WTC11 (cell line): ENCODE measurements around the gene PTPRG. TPM values are rescaled to one million over a fixed set of nuclear protein-coding genes. Genes with fewer than 3 reads are reported as not detected.

Experiments
- ATAC-seq: fragments of 200-7000 bp; cut with Tn5 transposase; 2 replicates; pipeline ENCODE4 v1.10.0; 2021; ENCODE audit warnings: mild to moderate bottlenecking, moderate library complexity
- CTCF ChIA-PET: fragments of 300-600 bp; sonication (Branson Sonifier 250); formaldehyde crosslinking; loops from one replicate; lab custom pipeline; 2021; ENCODE audit warnings: antibody characterized with exemption; lab: Charles Lee
- POLR2A ChIA-PET: fragments of 350-600 bp; sonication (Branson Sonifier 250); formaldehyde crosslinking; loops from one replicate; lab custom pipeline; 2021; ENCODE audit warnings: antibody characterized with exemption; lab: Charles Lee
- DNase-seq: peaks from one replicate; pipeline ENCODE4 v3.0.0; 2021; ENCODE audit warnings: low spot score
- H3K27ac Mint-ChIP-seq: 2 replicates; pipeline ENCODE4 v1.8.0; 2021; ENCODE audit warnings: mixed read lengths
- H3K27me3 Mint-ChIP-seq: 2 replicates; pipeline ENCODE4 v1.8.0; 2021; ENCODE audit warnings: low read depth, mild to moderate bottlenecking, moderate library complexity, mixed read lengths
- H3K36me3 Mint-ChIP-seq: 2 replicates; pipeline ENCODE4 v1.8.0; 2021; ENCODE audit warnings: mixed read lengths
- H3K4me1 Mint-ChIP-seq: 2 replicates; pipeline ENCODE4 v1.8.0; 2022; ENCODE audit warnings: mixed read lengths
- H3K4me3 Mint-ChIP-seq: 2 replicates; pipeline ENCODE4 v1.8.0; 2021; ENCODE audit warnings: mild to moderate bottlenecking, moderate library complexity, mixed read lengths
- H3K9me3 Mint-ChIP-seq: 2 replicates; pipeline ENCODE4 v1.8.0; 2021; ENCODE audit warnings: mixed read lengths
- ARID4B ChIP-seq: sonication (generic); formaldehyde crosslinking; IDR thresholded peaks from 2 replicates; pipeline ENCODE4 v1.8.0; 2023; ENCODE audit warnings: missing genetic modification reagents, mild to moderate bottlenecking, borderline replicate concordance
- CDX4 ChIP-seq: fragments of 250-450 bp; sonication (Bioruptor Pico); IDR thresholded peaks from 2 replicates; pipeline ENCODE4 v1.9.0; 2021; ENCODE audit warnings: moderate library complexity, mild to moderate bottlenecking, inconsistent platforms, borderline replicate concordance
- FOXP1 ChIP-seq: sonication (generic); formaldehyde crosslinking; IDR thresholded peaks from 2 replicates; pipeline ENCODE4 v1.8.0; 2022; ENCODE audit warnings: missing genetic modification reagents, mild to moderate bottlenecking, moderate library complexity, borderline replicate concordance
- GRHL2 ChIP-seq: fragments of 250-450 bp; sonication (Bioruptor Pico); IDR thresholded peaks from 2 replicates; pipeline ENCODE4 v1.8.0; 2022; ENCODE audit warnings: mild to moderate bottlenecking, moderate library complexity; ENCODE audit not compliant: insufficient replicate concordance, severe bottlenecking
- JAZF1 ChIP-seq: fragments of 250-450 bp; sonication (Bioruptor Pico); IDR thresholded peaks from 2 replicates; pipeline ENCODE4 v1.9.0; 2021; ENCODE audit warnings: moderate library complexity, mild to moderate bottlenecking, inconsistent platforms
- JUN ChIP-seq: sonication (generic); formaldehyde crosslinking; IDR thresholded peaks from 2 replicates; pipeline ENCODE4 v1.8.0; 2023; ENCODE audit warnings: mild to moderate bottlenecking, missing genetic modification reagents
- KAT7 ChIP-seq: sonication (generic); formaldehyde crosslinking; IDR thresholded peaks from 2 replicates; pipeline ENCODE4 v1.8.1; 2023; ENCODE audit warnings: missing genetic modification reagents, mild to moderate bottlenecking, borderline replicate concordance
- MYBL2 ChIP-seq: sonication (generic); formaldehyde crosslinking; IDR thresholded peaks from 2 replicates; pipeline ENCODE4 v1.8.1; 2023; ENCODE audit warnings: mild to moderate bottlenecking, moderate library complexity, missing genetic modification reagents
- NFATC4 ChIP-seq: fragments of 250-450 bp; sonication (Bioruptor Pico); IDR thresholded peaks from 2 replicates; pipeline ENCODE4 v1.9.0; 2021; ENCODE audit warnings: mild to moderate bottlenecking
- PRRX2 ChIP-seq: fragments of 250-450 bp; sonication (Bioruptor Pico); IDR thresholded peaks from 2 replicates; pipeline ENCODE4 v1.8.0; 2021; ENCODE audit warnings: mild to moderate bottlenecking
- RORB ChIP-seq: fragments of 250-450 bp; sonication (Bioruptor Pico); IDR thresholded peaks from 2 replicates; pipeline ENCODE4 v1.9.0; 2021; ENCODE audit warnings: mild to moderate bottlenecking
- ZBTB43 ChIP-seq: sonication (generic); formaldehyde crosslinking; IDR thresholded peaks from 2 replicates; pipeline ENCODE4 v1.8.1; 2023; ENCODE audit warnings: mild to moderate bottlenecking, missing genetic modification reagents
- ZNF219 ChIP-seq: sonication (generic); formaldehyde crosslinking; IDR thresholded peaks from 2 replicates; pipeline ENCODE4 v1.8.0; 2023; ENCODE audit warnings: missing genetic modification reagents, mild to moderate bottlenecking, borderline replicate concordance
- ZNF263 ChIP-seq: sonication (generic); formaldehyde crosslinking; IDR thresholded peaks from 2 replicates; pipeline ENCODE4 v1.8.1; 2022; ENCODE audit warnings: low read depth, mild to moderate bottlenecking, moderate library complexity, missing genetic modification reagents
- ZNF281 ChIP-seq: sonication (generic); formaldehyde crosslinking; IDR thresholded peaks from 2 replicates; pipeline ENCODE4 v1.8.0; 2023; ENCODE audit warnings: mild to moderate bottlenecking, missing genetic modification reagents
- total RNA-seq: library from RNA; stranded (reverse); gene quantifications from 3 replicates; pipeline ENCODE4 v1.2.3, GENCODE V29; 2021
- TF ChIP-seq, protein P1 (sequence below): sonication (generic); formaldehyde crosslinking; IDR thresholded peaks from 2 replicates; pipeline ENCODE4 v1.8.1; 2022; ENCODE audit warnings: low read depth, mild to moderate bottlenecking, moderate library complexity, missing genetic modification reagents, borderline replicate concordance
- TF ChIP-seq, protein P2 (sequence below): sonication (generic); formaldehyde crosslinking; IDR thresholded peaks from 2 replicates; pipeline ENCODE4 v1.8.1; 2022; ENCODE audit warnings: mild to moderate bottlenecking, missing genetic modification reagents, moderate library complexity, borderline replicate concordance
- TF ChIP-seq, protein P3 (sequence below): sonication (generic); formaldehyde crosslinking; IDR thresholded peaks from 2 replicates; pipeline ENCODE4 v1.8.1; 2023; ENCODE audit warnings: mild to moderate bottlenecking, moderate library complexity, missing genetic modification reagents
- TF ChIP-seq, protein P4 (sequence below): fragments of 250-450 bp; sonication (Bioruptor Pico); IDR thresholded peaks from 2 replicates; pipeline ENCODE4 v1.9.0; 2021; ENCODE audit warnings: mild to moderate bottlenecking

PTPRG gene
- total RNA-seq, 1 experiment from 2014 or later: 106 TPM

- no peaks in the 10 kb centered on the region for H3K27me3 Mint-ChIP-seq
- 0 out of 2 replicates have a peak, but pooled peaks cover 2% of the 10 kb centered on the region for H3K4me1 Mint-ChIP-seq
- POLR2A ChIA-PET: no interaction called here
- no peak overlapping the region for H3K27ac Mint-ChIP-seq
- TF ChIP-seq ZNF263 (CRISPR knock-in tag) (no peak), JUN (CRISPR knock-in tag) (no peak), MYBL2 (CRISPR knock-in tag) (no peak), ARID4B (CRISPR knock-in tag) (no peak), FOXP1 (CRISPR knock-in tag) (no peak), ZNF219 (no peak), JAZF1 (no peak)
- TF ChIP-seq, protein P1, sequence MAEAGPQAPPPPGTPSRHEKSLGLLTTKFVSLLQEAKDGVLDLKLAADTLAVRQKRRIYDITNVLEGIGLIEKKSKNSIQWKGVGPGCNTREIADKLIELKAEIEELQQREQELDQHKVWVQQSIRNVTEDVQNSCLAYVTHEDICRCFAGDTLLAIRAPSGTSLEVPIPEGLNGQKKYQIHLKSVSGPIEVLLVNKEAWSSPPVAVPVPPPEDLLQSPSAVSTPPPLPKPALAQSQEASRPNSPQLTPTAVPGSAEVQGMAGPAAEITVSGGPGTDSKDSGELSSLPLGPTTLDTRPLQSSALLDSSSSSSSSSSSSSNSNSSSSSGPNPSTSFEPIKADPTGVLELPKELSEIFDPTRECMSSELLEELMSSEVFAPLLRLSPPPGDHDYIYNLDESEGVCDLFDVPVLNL (CRISPR knock-in tag): no peak
- TF ChIP-seq, protein P2, sequence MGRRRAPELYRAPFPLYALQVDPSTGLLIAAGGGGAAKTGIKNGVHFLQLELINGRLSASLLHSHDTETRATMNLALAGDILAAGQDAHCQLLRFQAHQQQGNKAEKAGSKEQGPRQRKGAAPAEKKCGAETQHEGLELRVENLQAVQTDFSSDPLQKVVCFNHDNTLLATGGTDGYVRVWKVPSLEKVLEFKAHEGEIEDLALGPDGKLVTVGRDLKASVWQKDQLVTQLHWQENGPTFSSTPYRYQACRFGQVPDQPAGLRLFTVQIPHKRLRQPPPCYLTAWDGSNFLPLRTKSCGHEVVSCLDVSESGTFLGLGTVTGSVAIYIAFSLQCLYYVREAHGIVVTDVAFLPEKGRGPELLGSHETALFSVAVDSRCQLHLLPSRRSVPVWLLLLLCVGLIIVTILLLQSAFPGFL (CRISPR knock-in tag): no peak
- TF ChIP-seq, protein P3, sequence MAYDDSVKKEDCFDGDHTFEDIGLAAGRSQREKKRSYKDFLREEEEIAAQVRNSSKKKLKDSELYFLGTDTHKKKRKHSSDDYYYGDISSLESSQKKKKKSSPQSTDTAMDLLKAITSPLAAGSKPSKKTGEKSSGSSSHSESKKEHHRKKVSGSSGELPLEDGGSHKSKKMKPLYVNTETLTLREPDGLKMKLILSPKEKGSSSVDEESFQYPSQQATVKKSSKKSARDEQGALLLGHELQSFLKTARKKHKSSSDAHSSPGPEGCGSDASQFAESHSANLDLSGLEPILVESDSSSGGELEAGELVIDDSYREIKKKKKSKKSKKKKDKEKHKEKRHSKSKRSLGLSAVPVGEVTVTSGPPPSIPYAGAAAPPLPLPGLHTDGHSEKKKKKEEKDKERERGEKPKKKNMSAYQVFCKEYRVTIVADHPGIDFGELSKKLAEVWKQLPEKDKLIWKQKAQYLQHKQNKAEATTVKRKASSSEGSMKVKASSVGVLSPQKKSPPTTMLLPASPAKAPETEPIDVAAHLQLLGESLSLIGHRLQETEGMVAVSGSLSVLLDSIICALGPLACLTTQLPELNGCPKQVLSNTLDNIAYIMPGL (CRISPR knock-in tag): no peak
- ATAC-seq (no peak), DNase-seq (no peak)
- H3K36me3 Mint-ChIP-seq: no peaks in the 10 kb centered on the region
- H3K9me3 Mint-ChIP-seq: no peaks in the 10 kb centered on the region
- CTCF ChIA-PET: no interaction called here
- no peak overlapping the region for H3K4me3 Mint-ChIP-seq
These were observed 539.1 kb downstream of the PTPRG start for GRCh38 chr3:62100282-62100989.

DNA sequence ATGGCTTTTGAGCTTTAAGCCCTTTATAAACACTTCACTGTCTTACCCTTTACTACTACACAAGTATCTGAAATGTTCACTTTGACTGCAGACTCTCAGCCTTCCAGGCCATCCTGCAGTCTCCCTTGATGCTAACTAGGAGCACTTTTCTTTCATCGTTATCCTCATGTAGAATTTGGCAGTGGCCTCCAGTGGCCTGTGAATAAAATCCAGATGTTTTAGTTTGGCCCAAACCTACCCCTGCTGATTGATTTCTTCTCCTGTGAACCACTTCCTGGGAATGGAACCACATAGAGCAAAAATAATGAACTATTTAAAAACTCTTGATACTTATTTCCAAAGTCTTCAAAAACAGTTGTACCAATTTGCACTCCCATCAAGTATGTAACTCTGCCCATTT, 540.1 kb downstream of the PTPRG start:
- no peak for TF ChIP-seq CDX4 (CRISPR knock-in tag)
- TF ChIP-seq RORB (CRISPR knock-in tag): no peak
- no peak for TF ChIP-seq PRRX2
- no peak for TF ChIP-seq GRHL2 (CRISPR knock-in tag)
- TF ChIP-seq, protein P2 (CRISPR knock-in tag): no peak
- TF ChIP-seq, protein P4, sequence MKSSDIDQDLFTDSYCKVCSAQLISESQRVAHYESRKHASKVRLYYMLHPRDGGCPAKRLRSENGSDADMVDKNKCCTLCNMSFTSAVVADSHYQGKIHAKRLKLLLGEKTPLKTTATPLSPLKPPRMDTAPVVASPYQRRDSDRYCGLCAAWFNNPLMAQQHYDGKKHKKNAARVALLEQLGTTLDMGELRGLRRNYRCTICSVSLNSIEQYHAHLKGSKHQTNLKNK (CRISPR knock-in tag): no peak
- TF ChIP-seq ZBTB43 (CRISPR knock-in tag): no peak
- TF ChIP-seq ZNF281 (CRISPR knock-in tag): no peak
- TF ChIP-seq NFATC4: no peak
- TF ChIP-seq KAT7 (CRISPR knock-in tag): no peak
- Mint-ChIP-seq H3K4me1 (no peaks in the 10 kb centered on the region), H3K27ac (no peak overlapping the region), H3K9me3 (no peaks in the 10 kb centered on the region), H3K36me3 (no peaks in the 10 kb centered on the region), H3K27me3 (no peaks in the 10 kb centered on the region), H3K4me3 (no peak overlapping the region)
- CTCF ChIA-PET: no interaction called here
- DNase-seq: no peak
- no peak for ATAC-seq
- POLR2A ChIA-PET: no interaction called here
